Neural progenitor cell (in vitro differentiated cells): ENCODE measurements around the gene MEIS1.
"Not testable (repeated sequence)": the region's sequence is repeated elsewhere in the genome, so short reads cannot be mapped to it uniquely, and the experiment has no call there.

Experiments used
- CTCF ChIP-seq: fragments of 200-600 bp; sonication (generic); IDR thresholded peaks from 2 replicates; pipeline ENCODE4 v1.5.1; 2017; ENCODE audit warnings: antibody characterized with exemption, mild to moderate bottlenecking
- EZH2 ChIP-seq: fragments of 200-600 bp; sonication (generic); IDR thresholded peaks from 2 replicates; pipeline ENCODE4 v1.6.1; 2017; ENCODE audit warnings: antibody characterized with exemption, mild to moderate bottlenecking, moderate library complexity

GRCh38 chr2:66485252-66485651, 50.3 kb downstream of the MEIS1 start:
- TF ChIP-seq CTCF, EZH2: not testable (repeated sequence)
